ENCODE measurements around the gene GTPBP6. TPM values are rescaled to one million over a fixed set of nuclear protein-coding genes. Genes with fewer than 3 reads are reported as not detected.

Gene GTPBP6
- total and polyA plus RNA-seq, 10 donors = 25.4 to 69.4 (median 43.8) TPM

DNA sequence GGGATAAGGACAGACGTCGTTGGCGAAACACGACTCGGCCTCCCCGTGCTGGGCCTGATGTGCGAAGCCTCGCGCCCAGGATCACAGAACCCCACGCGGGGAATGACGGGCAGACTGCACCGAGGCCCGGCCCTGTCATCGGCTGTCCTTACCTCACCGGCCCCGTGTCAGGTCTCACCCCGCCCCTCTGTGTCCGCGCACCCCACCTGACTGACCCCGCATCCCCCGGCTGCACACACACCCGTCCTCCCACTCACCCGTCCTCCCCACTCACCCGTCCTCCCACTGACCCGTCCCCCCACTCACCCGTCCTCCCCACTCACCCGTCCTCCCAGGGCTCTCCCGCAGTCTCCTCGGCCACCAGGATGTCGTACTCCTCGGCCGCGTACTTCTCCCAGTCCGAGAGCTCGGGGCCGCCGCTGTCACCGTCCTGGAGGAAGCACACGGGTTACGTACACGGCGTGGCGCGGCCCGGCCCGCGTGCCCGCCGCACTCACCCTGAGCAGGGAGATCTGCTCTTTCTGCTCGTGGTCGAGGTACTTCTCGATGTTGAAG lies 19.8 kb upstream of the GTPBP6 start:
- peak; percentile 74 for DNase-seq
- H3K4me1 ChIP-seq = no peaks in the 10 kb centered on the region
- intact Hi-C loops (cut with DNase I; ENCODE audit: low total_unique reads) = no loop called here
- TF ChIP-seq POLR2AphosphoS5 (IDR thresholded peaks at IDR 0.05) = no peak
- no peak for TF ChIP-seq POLR2A (IDR thresholded peaks at IDR 0.05)
- TF ChIP-seq, protein P1, sequence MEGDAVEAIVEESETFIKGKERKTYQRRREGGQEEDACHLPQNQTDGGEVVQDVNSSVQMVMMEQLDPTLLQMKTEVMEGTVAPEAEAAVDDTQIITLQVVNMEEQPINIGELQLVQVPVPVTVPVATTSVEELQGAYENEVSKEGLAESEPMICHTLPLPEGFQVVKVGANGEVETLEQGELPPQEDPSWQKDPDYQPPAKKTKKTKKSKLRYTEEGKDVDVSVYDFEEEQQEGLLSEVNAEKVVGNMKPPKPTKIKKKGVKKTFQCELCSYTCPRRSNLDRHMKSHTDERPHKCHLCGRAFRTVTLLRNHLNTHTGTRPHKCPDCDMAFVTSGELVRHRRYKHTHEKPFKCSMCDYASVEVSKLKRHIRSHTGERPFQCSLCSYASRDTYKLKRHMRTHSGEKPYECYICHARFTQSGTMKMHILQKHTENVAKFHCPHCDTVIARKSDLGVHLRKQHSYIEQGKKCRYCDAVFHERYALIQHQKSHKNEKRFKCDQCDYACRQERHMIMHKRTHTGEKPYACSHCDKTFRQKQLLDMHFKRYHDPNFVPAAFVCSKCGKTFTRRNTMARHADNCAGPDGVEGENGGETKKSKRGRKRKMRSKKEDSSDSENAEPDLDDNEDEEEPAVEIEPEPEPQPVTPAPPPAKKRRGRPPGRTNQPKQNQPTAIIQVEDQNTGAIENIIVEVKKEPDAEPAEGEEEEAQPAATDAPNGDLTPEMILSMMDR (IDR thresholded peaks at IDR 0.05 in 8 of 11, conservative IDR thresholded peaks at IDR 0.05 in 3 of 11) = no peak
- H3K27me3 ChIP-seq (replicated peaks in 1 of 7) = no peaks in the 10 kb centered on the region
- no peak overlapping the region for H3K4me3 ChIP-seq
- peaks cover 0 to 73% (median 7%) of the 10 kb centered on the region in 6 donors for H3K36me3 ChIP-seq
- no peaks in the 10 kb centered on the region for H3K9me3 ChIP-seq
- 90 to 96% (median 91%) methylated on average over 50 to 53 of the region's 53 CpGs for WGBS, 5 donors
- no peak overlapping the region for H3K27ac ChIP-seq

DNA sequence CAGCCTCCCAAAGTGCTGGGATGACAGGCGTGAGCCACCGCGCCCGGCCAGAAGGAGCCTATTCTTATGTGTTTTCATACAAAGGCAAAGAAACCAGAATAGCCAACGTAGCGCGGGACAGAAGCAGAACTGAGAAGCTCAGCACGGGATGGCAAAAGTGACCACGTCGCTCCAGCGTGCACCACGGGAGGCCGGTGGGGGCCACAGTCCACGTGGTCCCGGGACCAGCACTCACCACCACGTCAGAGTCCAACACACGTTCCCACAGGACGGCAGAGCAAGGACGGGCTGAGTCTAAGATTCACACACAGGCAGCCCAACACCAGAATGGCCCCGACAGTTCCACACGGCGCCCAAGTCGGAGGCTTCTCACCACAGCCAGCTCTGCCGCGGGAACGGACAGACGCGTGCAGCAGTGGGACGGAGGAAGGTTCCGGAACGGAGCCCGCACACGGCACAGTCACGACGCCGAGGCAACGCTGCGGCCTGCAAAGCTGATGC lies 18.8 kb upstream of the GTPBP6 start:
- peaks cover 0 to 83% (median 14%) of the 10 kb centered on the region in 6 donors for H3K36me3 ChIP-seq
- 79 to 91% (median 86%) methylated on average over 38 of the region's 38 CpGs for WGBS, 5 donors
- peaks cover 0 to 3% (median 0%) of the 10 kb centered on the region in 7 donors for H3K27me3 ChIP-seq (replicated peaks in 1 of 7)

DNA sequence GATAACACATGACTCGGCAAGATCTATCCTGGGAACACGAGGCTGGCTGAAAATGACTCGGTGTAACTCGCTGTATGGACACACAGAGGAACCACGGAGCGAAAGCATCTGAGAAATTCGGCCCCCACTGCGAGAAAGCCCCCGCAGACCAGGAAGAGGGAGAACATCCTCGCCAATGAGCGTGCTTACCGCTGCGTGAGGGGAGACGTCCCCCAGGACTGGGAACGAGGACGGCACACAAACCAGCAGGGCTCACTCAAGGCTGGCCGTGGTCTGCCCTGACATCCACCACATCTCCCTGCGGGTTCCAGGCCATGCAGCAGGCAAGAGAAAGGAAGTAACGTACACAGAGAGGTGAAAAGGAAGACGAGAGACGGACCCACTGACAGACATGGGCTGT lies 17.6 kb upstream of the GTPBP6 start:
- DNase-seq = peak; percentile 51
- TF ChIP-seq POLR2A (IDR thresholded peaks at IDR 0.05) (no peak), POLR2AphosphoS5 (IDR thresholded peaks at IDR 0.05) (no peak)
- TF ChIP-seq, protein P1 (IDR thresholded peaks at IDR 0.05 in 8 of 11, conservative IDR thresholded peaks at IDR 0.05 in 3 of 11) = no peak
- peaks cover under 1 to 9% (median 6%) of the 10 kb centered on the region in 6 donors for H3K4me1 ChIP-seq
- peaks cover 0 to 15% (median 10%) of the 10 kb centered on the region in 7 donors for H3K27me3 ChIP-seq (replicated peaks in 1 of 7)
- H3K36me3 ChIP-seq = peaks cover 0 to 76% (median 14%) of the 10 kb centered on the region in 6 donors
- intact Hi-C loops (cut with DNase I; ENCODE audit: low total_unique reads) = no loop called here
- H3K27ac ChIP-seq = no peak overlapping the region
- H3K9me3 ChIP-seq = no peaks in the 10 kb centered on the region
- no peak overlapping the region for H3K4me3 ChIP-seq
- 87 to 91% (median 88%) methylated on average over 21 of the region's 21 CpGs for WGBS, 5 donors

More for the DNA sequence above, 18.8 kb upstream of the GTPBP6 start:
- intact Hi-C loops (cut with DNase I; ENCODE audit: low total_unique reads) = no loop called here
- H3K4me3 ChIP-seq = no peak overlapping the region
- TF ChIP-seq POLR2A (IDR thresholded peaks at IDR 0.05) = no peak
- no peak for TF ChIP-seq POLR2AphosphoS5 (IDR thresholded peaks at IDR 0.05)
- TF ChIP-seq, protein P1 (IDR thresholded peaks at IDR 0.05 in 8 of 11, conservative IDR thresholded peaks at IDR 0.05 in 3 of 11) = no peak
- peak; percentile 67 for DNase-seq
- H3K27ac ChIP-seq = no peak overlapping the region
- H3K4me1 ChIP-seq = no peaks in the 10 kb centered on the region
- H3K9me3 ChIP-seq = no peaks in the 10 kb centered on the region

DNA sequence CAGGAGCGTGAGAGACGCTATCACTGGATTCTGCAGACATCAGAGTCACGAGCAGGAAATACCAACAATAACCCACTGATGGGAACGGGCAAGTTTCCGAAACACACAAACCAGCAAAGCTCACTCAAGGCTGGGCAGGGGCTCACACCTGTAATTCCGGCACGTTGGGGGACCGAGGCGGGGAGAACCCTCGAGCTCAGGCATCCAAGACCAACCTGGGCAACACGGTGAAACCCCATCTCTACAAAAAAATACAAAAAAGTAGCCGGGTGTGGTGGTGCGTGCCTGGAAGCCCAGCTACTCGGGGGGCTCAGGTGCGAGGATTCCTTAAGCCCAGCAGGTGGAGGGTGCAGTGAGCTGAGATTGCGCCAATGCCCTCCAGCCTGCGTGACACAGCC lies 17.2 kb upstream of the GTPBP6 start:
- no peaks in the 10 kb centered on the region for H3K9me3 ChIP-seq
- peaks cover 0 to 71% (median 14%) of the 10 kb centered on the region in 6 donors for H3K36me3 ChIP-seq

More for the DNA sequence above, 17.2 kb upstream of the GTPBP6 start:
- Histone ChIP-seq H3K27me3 (replicated peaks in 1 of 7) (peaks cover 4 to 19% (median 14%) of the 10 kb centered on the region in 7 donors), H3K4me3 (no peak overlapping the region), H3K27ac (no peak overlapping the region), H3K4me1 (peaks cover 4 to 14% (median 10%) of the 10 kb centered on the region in 6 donors)
- intact Hi-C loops (cut with DNase I; ENCODE audit: low total_unique reads) = no loop called here
- 95 to 98% (median 97%) methylated on average over 17 of the region's 17 CpGs for WGBS, 5 donors
- DNase-seq = peak; percentile 65
- TF ChIP-seq POLR2A (IDR thresholded peaks at IDR 0.05) (no peak), POLR2AphosphoS5 (IDR thresholded peaks at IDR 0.05) (no peak)
- TF ChIP-seq, protein P1 (IDR thresholded peaks at IDR 0.05 in 8 of 11, conservative IDR thresholded peaks at IDR 0.05 in 3 of 11) = no peak

Data from spleen (tissue), 11 donors.